H1 (cell line): ENCODE measurements around the gene OR5AP2. TPM values are rescaled to one million over a fixed set of nuclear protein-coding genes. Genes with fewer than 3 reads are reported as not detected.

Experiments
- ATF3 ChIP-seq: IDR thresholded peaks from 2 replicates; pipeline ENCODE4 v1.6.1; 2011; ENCODE audit warnings: low read depth, mild to moderate bottlenecking, low read length; ENCODE audit not compliant: insufficient read depth
- CBX5 ChIP-seq: fragments of 300-800, 300-1000 bp; sonication (generic); IDR thresholded peaks from 2 replicates; pipeline ENCODE4 v1.7.1; 2016; ENCODE audit warnings: antibody characterized with exemption, low read length, low read depth
- CHD7 ChIP-seq: fragments of 300-600 bp; sonication (generic); IDR thresholded peaks from 2 replicates; pipeline ENCODE4 v1.7.1; 2012; ENCODE audit warnings: low read length, moderate library complexity, mild to moderate bottlenecking, inconsistent platforms; ENCODE audit not compliant: insufficient replicate concordance
- CREB1 ChIP-seq: IDR thresholded peaks from 2 replicates; pipeline ENCODE4 v1.6.1; 2012; ENCODE audit warnings: inconsistent platforms
- EZH2 ChIP-seq: fragments of 200-600 bp; sonication (generic); IDR thresholded peaks from 2 replicates; pipeline ENCODE4 v1.7.1; 2012; ENCODE audit warnings: low read depth, mild to moderate bottlenecking, moderate library complexity, low read length, inconsistent platforms; ENCODE audit not compliant: severe bottlenecking
- JUND ChIP-seq: IDR thresholded peaks from 2 replicates; pipeline ENCODE4 v1.6.1; 2011; ENCODE audit warnings: mild to moderate bottlenecking, improper control_type of control experiment, low read length
- SRF ChIP-seq: IDR thresholded peaks from 2 replicates; pipeline ENCODE4 v1.6.1; 2011; ENCODE audit warnings: mild to moderate bottlenecking, low read depth, low read length, moderate library complexity
- TAF7 ChIP-seq: optimal IDR thresholded peaks from 2 replicates; pipeline ENCODE3; 2011; ENCODE audit warnings: low read depth, mild to moderate bottlenecking, inconsistent platforms, low read length, moderate library complexity, borderline replicate concordance
- TCF12 ChIP-seq: IDR thresholded peaks from 2 replicates; pipeline ENCODE4 v1.6.1; 2011; ENCODE audit warnings: low read depth, mild to moderate bottlenecking, low read length
- USF2 ChIP-seq: IDR thresholded peaks from 2 replicates; pipeline ENCODE4 v1.6.1; 2011; ENCODE audit warnings: low read length, improper control_type of control experiment
- YY1 ChIP-seq: IDR thresholded peaks from 2 replicates; pipeline ENCODE4 v1.6.1; 2011; ENCODE audit warnings: low read depth, mild to moderate bottlenecking, low read length
- polyA plus RNA-seq, 7 experiments: library from polyadenylated mRNA; depleted of rRNA in 3 of 7; stranded (reverse) in 5 of 7; unstranded in 2 of 7; fragments of >200 nt in 5 of 7; fragments of 200-250 nt in 2 of 7; gene quantifications; 1 replicate in 5 of 7; 2 replicates in 1 of 7; 4 replicates in 1 of 7; pipeline versions ENCODE4 v1.2.1 to v1.2.3, GENCODE V29; 2011 to 2013; ENCODE audit warnings: missing spikeins in 2 of 7, mixed read lengths in 2 of 7
- total RNA-seq: library from RNA; stranded (reverse); fragmentation: NEBNext Ultra II Directional; extraction: Animal tissue kit (Norgen Biotek cat#: 25700); gene quantifications from 2 replicates; pipeline ENCODE4 v1.2.1, GENCODE V29; 2021

The OR5AP2 gene
- total and polyA plus RNA-seq, 2 of the 8 experiments (the other 6 are each of a cell fraction or from before 2014, with no cell fraction given): not detected

- TF ChIP-seq CHD7 (peak; percentile 81), TCF12 (0 out of 2 replicates have a peak, but pooled peaks have one; percentile 47), EZH2 (no peak), ATF3 (no peak), JUND (no peak), USF2 (no peak), SRF (no peak), TAF7 (no peak), YY1 (no peak), CBX5 (no peak), CREB1 (peak; percentile 64; the same call in 1 of the 2 replicates)
Observed at GRCh38 chr11:56659755-56660154, 17.5 kb upstream of the OR5AP2 start (continued).
